B cell (primary cell): ENCODE data around the gene ODAD4. TPM values are rescaled to one million over a fixed set of nuclear protein-coding genes. Genes with fewer than 3 reads are reported as not detected.

Experiments used
- ATAC-seq: fragments of 200-7000 bp; cut with Tn5 transposase; one replicate; pipeline ENCODE4 v1.10.0; 2021; ENCODE audit warnings: low read depth, mild to moderate bottlenecking, moderate number of reproducible peaks, moderate library complexity
- CTCF ChIA-PET: fragments of 350-600 bp; sonication (Branson Sonifier 250); formaldehyde crosslinking; loops from one replicate; lab custom pipeline; 2021; ENCODE audit warnings: antibody characterized with exemption, inconsistent platforms; lab: Charles Lee
- POLR2A ChIA-PET: fragments of 350-600 bp; sonication (Branson Sonifier 250); formaldehyde crosslinking; loops from one replicate; lab custom pipeline; 2021; ENCODE audit warnings: antibody characterized with exemption; lab: Charles Lee
- DNase-seq: peaks from one replicate; pipeline ENCODE4 v3.0.0; 2013
- H2AFZ ChIP-seq: 2 replicates; pipeline ENCODE4 v1.6.1; 2012; ENCODE audit warnings: mild to moderate bottlenecking, low read depth, low read length; ENCODE audit not compliant: insufficient read depth, poor library complexity, severe bottlenecking
- H3K27ac ChIP-seq, 2 donors: 1 replicate in 1 of 2; 2 replicates in 1 of 2; pipeline ENCODE4 v1.5.1; 2012 to 2013; ENCODE audit warnings: low read length in 2 of 2, mild to moderate bottlenecking in 2 of 2, moderate library complexity in 1 of 2
- H3K27me3 ChIP-seq, 4 experiments: fragments of 200-600 bp in 1 of 4; sonication (generic) in 1 of 4; replicated peaks in 1 of 4; 1 replicate in 2 of 4; 2 replicates in 2 of 4; pipeline versions ENCODE4 v1.6.1 to v1.7.0; 2013 to 2016; ENCODE audit warnings: low read length in 3 of 4, mild to moderate bottlenecking in 2 of 4, mixed read lengths in 1 of 4, moderate library complexity in 1 of 4; ENCODE audit not compliant: insufficient read depth in 4 of 4, control insufficient read depth in 3 of 4; ENCODE audit errors: control extremely low read depth in 1 of 4
- H3K36me3 ChIP-seq, 2 experiments: replicated peaks in 1 of 2; 1 replicate in 1 of 2; 2 replicates in 1 of 2; pipeline versions ENCODE4 v1.6.1 to v1.7.1; 2013; ENCODE audit warnings: low read length in 1 of 2; ENCODE audit not compliant: insufficient read depth in 2 of 2, control insufficient read depth in 1 of 2; ENCODE audit errors: control extremely low read depth in 1 of 2, extremely low read depth in 1 of 2
- H3K4me1 ChIP-seq, 2 donors: fragments of 200-600 bp in 1 of 2; sonication (generic) in 1 of 2; 1 replicate in 1 of 2; 2 replicates in 1 of 2; pipeline versions ENCODE4 v1.5.1 to v1.6.1; 2013 to 2017; ENCODE audit warnings: low read length in 2 of 2; ENCODE audit not compliant: control insufficient read depth in 2 of 2, insufficient read depth in 2 of 2
- H3K4me2 ChIP-seq: replicated peaks from 2 replicates; pipeline ENCODE3; 2012; ENCODE audit warnings: mild to moderate bottlenecking, low read depth, low read length; ENCODE audit not compliant: poor library complexity, severe bottlenecking
- H3K4me3 ChIP-seq, 5 experiments: fragments of 200-600 bp in 1 of 5; sonication (generic) in 1 of 5; 1 replicate in 3 of 5; 2 replicates in 2 of 5; pipeline versions ENCODE4 v1.5.1 to v1.7.0; 2011 to 2016; ENCODE audit warnings: low read length in 4 of 5, mild to moderate bottlenecking in 4 of 5, low read depth in 2 of 5, control low read depth in 1 of 5, moderate library complexity in 1 of 5; ENCODE audit not compliant: insufficient read depth in 1 of 5; ENCODE audit errors: control extremely low read depth in 1 of 5, extremely low read depth in 1 of 5
- H3K79me2 ChIP-seq: fragments of 200-600 bp; sonication (generic); one replicate; pipeline ENCODE4 v1.6.0; 2016; ENCODE audit warnings: low read length; ENCODE audit not compliant: control insufficient read depth, insufficient read depth
- H3K9ac ChIP-seq: fragments of 200-600 bp; sonication (generic); 2 replicates; pipeline ENCODE4 v1.6.1; 2017; ENCODE audit warnings: mild to moderate bottlenecking, low read length, moderate library complexity
- H3K9me3 ChIP-seq, 3 donors: one replicate each; pipeline versions ENCODE4 v1.6.1 to v1.7.1; 2013; ENCODE audit warnings: low read length in 2 of 3; ENCODE audit not compliant: control insufficient read depth in 2 of 3, insufficient read depth in 1 of 3; ENCODE audit errors: control extremely low read depth in 1 of 3
- H4K20me1 ChIP-seq: 2 replicates; pipeline ENCODE4 v1.6.0; 2012; ENCODE audit warnings: mild to moderate bottlenecking, low read length; ENCODE audit not compliant: insufficient read depth, control insufficient read depth, poor library complexity, severe bottlenecking
- H3K27ac Mint-ChIP-seq: one replicate; pipeline ENCODE4 v1.8.0; 2021; ENCODE audit warnings: mixed read lengths
- H3K27me3 Mint-ChIP-seq: one replicate; pipeline ENCODE4 v1.8.0; 2021; ENCODE audit warnings: mixed read lengths
- H3K4me1 Mint-ChIP-seq: one replicate; pipeline ENCODE4 v1.8.0; 2021; ENCODE audit warnings: mixed read lengths
- H3K4me3 Mint-ChIP-seq: one replicate; pipeline ENCODE4 v1.8.0; 2021; ENCODE audit warnings: mixed read lengths
- H3K9me3 Mint-ChIP-seq: one replicate; pipeline ENCODE4 v1.8.0; 2022; ENCODE audit warnings: mixed read lengths; ENCODE audit not compliant: insufficient read depth
- EZH2 ChIP-seq: IDR thresholded peaks from 2 replicates; pipeline ENCODE4 v1.6.1; 2012; ENCODE audit warnings: borderline replicate concordance, low read depth, mild to moderate bottlenecking, moderate library complexity, low read length; ENCODE audit not compliant: insufficient read depth, poor library complexity, severe bottlenecking
- WGBS: methylation state at CpG from one replicate; pipeline ENCODE4 v1.1.5; 2013; ENCODE audit warnings: missing lambda C conversion rate; ENCODE audit not compliant: insufficient coverage; 5-methylcytosine and 5-hydroxymethylcytosine counted together
- intact Hi-C: fragments of 100-400 bp; cut with micrococcal nuclease; formaldehyde crosslinking; loops from one replicate; pipeline ENCODE4 v1.10.0; 2022
- polyA plus RNA-seq: library from polyadenylated mRNA; depleted of rRNA; stranded (reverse); fragments of >200 nt; gene quantifications from 2 replicates; pipeline ENCODE4 v1.2.3, GENCODE V29; 2012
- total RNA-seq, 2 donors: library from RNA; stranded (reverse); fragments of 120-200 nt in 1 of 2; gene quantifications; 1 replicate in 1 of 2; 2 replicates in 1 of 2; pipeline versions ENCODE4 v1.2.3 to v1.2.4, GENCODE V29; 2013 to 2022
- TF ChIP-seq, protein P1 (sequence below): fragments of 200-600 bp; IDR thresholded peaks from one replicate; pipeline ENCODE4 v1.8.0; 2022; ENCODE audit warnings: antibody characterized with exemption, mild to moderate bottlenecking

ODAD4 gene
- total and polyA plus RNA-seq, 2 donors (not counting 1 experiment from before 2014, with no cell fraction given), result 0.27 TPM; not detected in 1

DNA sequence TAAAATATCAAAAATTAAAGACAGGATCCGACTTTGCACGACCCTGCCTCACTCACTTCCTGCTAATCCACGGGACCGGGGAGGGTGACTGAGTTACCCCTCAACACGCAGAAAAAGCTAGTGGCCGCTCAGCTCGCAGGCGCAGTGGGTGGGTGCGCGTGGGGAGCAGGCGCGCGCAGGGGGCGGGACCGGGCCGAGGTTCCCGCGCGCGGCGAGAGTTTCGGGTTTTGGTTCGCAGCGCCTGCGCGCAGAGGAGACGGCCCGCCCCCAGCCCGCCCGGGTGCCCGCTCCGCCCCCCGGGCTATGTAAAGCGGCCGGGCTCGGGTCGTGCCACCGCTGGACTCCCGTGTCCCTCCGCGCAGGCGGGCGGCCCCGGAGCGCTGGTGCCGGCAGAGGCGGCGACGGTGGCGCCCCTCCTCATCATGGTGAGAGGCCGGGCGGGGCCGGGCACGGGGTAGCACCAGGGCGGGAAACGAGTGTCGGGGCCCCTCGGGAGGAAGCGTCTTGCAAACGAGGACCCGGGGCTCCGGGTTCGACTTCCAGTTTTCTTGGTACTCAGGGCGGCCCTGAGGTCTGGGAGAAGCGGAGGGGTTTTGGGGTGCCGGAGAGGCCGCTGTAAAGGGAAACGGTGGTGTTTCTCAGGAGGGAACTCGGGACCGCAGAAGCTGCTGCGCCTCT, 36.2 kb downstream of the ODAD4 start, which contains the start of gene CNP:
Gene CNP (plus strand): TSS at position 333 of the 678 bp plus-strand sequence. CDS start 90 bp downstream, at position 423.
- H3K4me1 Mint-ChIP-seq, result peaks cover 37% of the 10 kb centered on the region
- peak; percentile 94 for DNase-seq
- ChIA-PET CTCF (interaction anchor here (0.8 to 11.6 kb wide), 12 partner anchors 15 to 215 kb away, joined by 3 to 115 read pairs (median 5); partner anchors contain the start of genes DHX58, DNAJC7, HSPB9 and KAT2A), POLR2A (interaction anchor here (0.6 to 2.8 kb wide), 18 partner anchors 9 to 1390 kb away, joined by 3 to 32 read pairs (median 4); partner anchors contain the start of genes DHX58, DNAJC7, GHDC and KAT2A)
- H3K27me3 ChIP-seq, result no peaks in the 10 kb centered on the region
- TF ChIP-seq EZH2, result no peak
- TF ChIP-seq, protein P1, sequence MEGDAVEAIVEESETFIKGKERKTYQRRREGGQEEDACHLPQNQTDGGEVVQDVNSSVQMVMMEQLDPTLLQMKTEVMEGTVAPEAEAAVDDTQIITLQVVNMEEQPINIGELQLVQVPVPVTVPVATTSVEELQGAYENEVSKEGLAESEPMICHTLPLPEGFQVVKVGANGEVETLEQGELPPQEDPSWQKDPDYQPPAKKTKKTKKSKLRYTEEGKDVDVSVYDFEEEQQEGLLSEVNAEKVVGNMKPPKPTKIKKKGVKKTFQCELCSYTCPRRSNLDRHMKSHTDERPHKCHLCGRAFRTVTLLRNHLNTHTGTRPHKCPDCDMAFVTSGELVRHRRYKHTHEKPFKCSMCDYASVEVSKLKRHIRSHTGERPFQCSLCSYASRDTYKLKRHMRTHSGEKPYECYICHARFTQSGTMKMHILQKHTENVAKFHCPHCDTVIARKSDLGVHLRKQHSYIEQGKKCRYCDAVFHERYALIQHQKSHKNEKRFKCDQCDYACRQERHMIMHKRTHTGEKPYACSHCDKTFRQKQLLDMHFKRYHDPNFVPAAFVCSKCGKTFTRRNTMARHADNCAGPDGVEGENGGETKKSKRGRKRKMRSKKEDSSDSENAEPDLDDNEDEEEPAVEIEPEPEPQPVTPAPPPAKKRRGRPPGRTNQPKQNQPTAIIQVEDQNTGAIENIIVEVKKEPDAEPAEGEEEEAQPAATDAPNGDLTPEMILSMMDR, result no peak
- peak within 1 kb of the TSS; percentile 85 for H3K4me3 Mint-ChIP-seq
- peak within 1 kb of the TSS; percentile 87 for H2AFZ ChIP-seq
- H4K20me1 ChIP-seq, result peaks cover 16% of the 10 kb centered on the region
- H3K27ac Mint-ChIP-seq, result peak within 1 kb of the TSS; percentile 86
- peak; percentile 85 for ATAC-seq
- peak within 1 kb of the TSS; percentile 65 to 91 (median 82) for H3K4me3 ChIP-seq
- H3K9me3 ChIP-seq, result no peaks in the 10 kb centered on the region
- H3K36me3 ChIP-seq, result peaks cover 7 to 11% of the 10 kb centered on the region in 2 experiments
- H3K27me3 Mint-ChIP-seq, result no peaks in the 10 kb centered on the region
- H3K9me3 Mint-ChIP-seq, result no peaks in the 10 kb centered on the region
- peak within 1 kb of the TSS; percentile 67 to 75 for H3K27ac ChIP-seq
- H3K4me2 ChIP-seq, result peak within 1 kb of the TSS; percentile 89
- peaks cover 38% of the 10 kb centered on the region for H3K79me2 ChIP-seq
- under 1% methylated on average over 66 of the region's 71 CpGs for WGBS
- H3K9ac ChIP-seq, result peak within 1 kb of the TSS; percentile 74
- H3K4me1 ChIP-seq, result peaks cover 16 to 38% of the 10 kb centered on the region in 2 donors
- intact Hi-C loops, result loop anchor here (1.0 to 10.0 kb wide), 8 partner anchors 30 to 232 kb away; partner anchors contain the start of genes DNAJC7, HAP1, KAT2A and KCNH4
